Measurements from ENCODE around the gene AHNAK2. TPM values are rescaled to one million over a fixed set of nuclear protein-coding genes. Genes with fewer than 3 reads are reported as not detected.

The AHNAK2 gene
- total RNA-seq, 1 donor from 2014 or later: 184 TPM

- no peak for ATAC-seq
Measured at GRCh38 chr14:104936361-104937155, 41.6 kb downstream of the AHNAK2 start.

GRCh38 chr14:104935955-104936354, 42.2 kb downstream of the AHNAK2 start:
- ATAC-seq: no peak

- ATAC-seq: peak; percentile 11
Measured at GRCh38 chr14:104935026-104935650, 43.0 kb downstream of the AHNAK2 start.

- peak; percentile 2 for ATAC-seq
Measured at GRCh38 chr14:104933746-104934733, 44.1 kb downstream of the AHNAK2 start.

- peak; percentile 67 for ATAC-seq
Measured at GRCh38 chr14:104932676-104933631, 45.2 kb downstream of the AHNAK2 start.

GRCh38 chr14:104931771-104932675, 46.2 kb downstream of the AHNAK2 start:
- ATAC-seq: no peak

- ATAC-seq: no peak
Measured at GRCh38 chr14:104931304-104931770, 46.8 kb downstream of the AHNAK2 start.

- ATAC-seq: no peak
Measured at GRCh38 chr14:104930526-104931303, 47.5 kb downstream of the AHNAK2 start.

GRCh38 chr14:104929268-104930230, 48.6 kb downstream of the AHNAK2 start:
- no peak for ATAC-seq

- no peak for ATAC-seq
Measured at GRCh38 chr14:104928391-104929133, 49.6 kb downstream of the AHNAK2 start.

GRCh38 chr14:104927901-104928300, 50.3 kb downstream of the AHNAK2 start:
- no peak for ATAC-seq

GRCh38 chr14:104927432-104927816, 50.8 kb downstream of the AHNAK2 start:
- ATAC-seq: no peak

GRCh38 chr14:104926619-104927431, 51.3 kb downstream of the AHNAK2 start:
- ATAC-seq: peak; percentile 12

- ATAC-seq: no peak
Measured at GRCh38 chr14:104925855-104926609, 52.1 kb downstream of the AHNAK2 start.

GRCh38 chr14:104925214-104925854, 52.8 kb downstream of the AHNAK2 start:
- ATAC-seq: no peak
